Measurements from ENCODE around the gene ADAMTS5.

Gene ADAMTS5

GRCh38 chr21:26967062-26967913 lies at the start of gene ADAMTS5:
Gene ADAMTS5 (minus strand): TSS chr21:26967088. CDS start chr21:26966391, 697 bp downstream.
- no peak for DNase-seq

- no peak for DNase-seq
Measured at GRCh38 chr21:27001526-27001925, 34.6 kb upstream of the ADAMTS5 start.

- DNase-seq: no peak
Measured at GRCh38 chr21:26983576-26983975, 16.7 kb upstream of the ADAMTS5 start.

GRCh38 chr21:26982767-26983166 lies 15.9 kb upstream of the ADAMTS5 start:
- DNase-seq: no peak

- no peak for DNase-seq
Measured at GRCh38 chr21:26977746-26978145, 10.9 kb upstream of the ADAMTS5 start.

- no peak for DNase-seq
Measured at GRCh38 chr21:26973226-26973625, 6.3 kb upstream of the ADAMTS5 start.

- DNase-seq: no peak
Measured at GRCh38 chr21:26972192-26972591, 5.3 kb upstream of the ADAMTS5 start.

- no peak for DNase-seq
Measured at GRCh38 chr21:26969971-26970725, 3.3 kb upstream of the ADAMTS5 start.

- DNase-seq: no peak
Measured at GRCh38 chr21:26966649-26967061, 233 bp downstream of the ADAMTS5 start.

- DNase-seq: no peak
Measured at GRCh38 chr21:26965907-26966581, 844 bp downstream of the ADAMTS5 start.

- no peak for DNase-seq
Measured at GRCh38 chr21:26965040-26965906, 1.6 kb downstream of the ADAMTS5 start.

GRCh38 chr21:26964170-26964778 lies 2.6 kb downstream of the ADAMTS5 start:
- no peak for DNase-seq

GRCh38 chr21:26962621-26963181 lies 4.2 kb downstream of the ADAMTS5 start:
- no peak for DNase-seq

GRCh38 chr21:26961698-26962097 lies 5.2 kb downstream of the ADAMTS5 start:
- DNase-seq: no peak

- no peak for DNase-seq
Measured at GRCh38 chr21:26958788-26959187, 8.1 kb downstream of the ADAMTS5 start.

- DNase-seq: no peak
Measured at GRCh38 chr21:26956813-26957212, 10.1 kb downstream of the ADAMTS5 start.

- no peak for DNase-seq
Measured at GRCh38 chr21:26956216-26956615, 10.7 kb downstream of the ADAMTS5 start.

- no peak for DNase-seq
Measured at GRCh38 chr21:26954662-26955121, 12.2 kb downstream of the ADAMTS5 start.

GRCh38 chr21:26952374-26953066 lies 14.4 kb downstream of the ADAMTS5 start:
- DNase-seq: no peak

- no peak for DNase-seq
Measured at GRCh38 chr21:26949830-26950229, 17.1 kb downstream of the ADAMTS5 start.

- DNase-seq: no peak
Measured at GRCh38 chr21:26948194-26948593, 18.7 kb downstream of the ADAMTS5 start.

All from stimulated activated CD4-positive, alpha-beta T cell treated with anti-CD3 and anti-CD28 coated beads, Interleukin-1b, Interleukin-23, amount 100 ng/mL, for 48 hours (primary cell).